GM23338 (cell line): ENCODE data around the gene COL26A1. TPM values are rescaled to one million over a fixed set of nuclear protein-coding genes. Genes with fewer than 3 reads are reported as not detected.

ENCODE experiments used
- ATAC-seq: fragments of 200-7000 bp; cut with Tn5 transposase; 3 replicates; pipeline ENCODE4 v1.9.1; 2020
- DNase-seq: peaks from one replicate; pipeline ENCODE4 v3.0.0-alpha.2; 2015; ENCODE audit warnings: low spot score
- H2AFZ ChIP-seq: fragments of 200-600 bp; sonication (generic); 2 replicates; pipeline ENCODE4 v1.8.0; 2016; ENCODE audit warnings: antibody characterized with exemption, mild to moderate bottlenecking, moderate library complexity
- H3F3A ChIP-seq: fragments of 200-600 bp; sonication (generic); replicated peaks from 2 replicates; pipeline ENCODE4 v1.8.0; 2017; ENCODE audit warnings: antibody characterized with exemption, mixed run types, low read depth
- H3K27ac ChIP-seq: fragments of 200-600 bp; sonication (generic); 2 replicates; pipeline ENCODE4 v1.6.1; 2016; ENCODE audit warnings: low read depth
- H3K27me3 ChIP-seq: fragments of 200-600 bp; sonication (generic); 2 replicates; pipeline ENCODE4 v1.8.0; 2016; ENCODE audit warnings: mild to moderate bottlenecking, mixed run types, moderate library complexity; ENCODE audit not compliant: insufficient read depth
- H3K36me3 ChIP-seq: fragments of 200-600 bp; sonication (generic); 2 replicates; pipeline ENCODE4 v1.8.0; 2016; ENCODE audit warnings: mild to moderate bottlenecking; ENCODE audit not compliant: insufficient read depth
- H3K4me1 ChIP-seq: fragments of 200-600 bp; sonication (generic); 2 replicates; pipeline ENCODE4 v1.8.0; 2016; ENCODE audit warnings: mild to moderate bottlenecking, moderate library complexity; ENCODE audit not compliant: insufficient read depth
- H3K4me2 ChIP-seq: fragments of 200-600 bp; sonication (generic); 2 replicates; pipeline ENCODE4 v1.7.1; 2017; ENCODE audit warnings: mixed run types
- H3K4me3 ChIP-seq: fragments of 200-600 bp; sonication (generic); 2 replicates; pipeline ENCODE4 v1.6.1; 2016; ENCODE audit warnings: mixed run types
- H3K79me2 ChIP-seq: fragments of 200-600 bp; sonication (generic); replicated peaks from 2 replicates; pipeline ENCODE4 v1.8.0; 2017; ENCODE audit warnings: mild to moderate bottlenecking; ENCODE audit not compliant: insufficient read depth
- H3K9me2 ChIP-seq: fragments of 200-600 bp; sonication (generic); 2 replicates; pipeline ENCODE4 v1.8.0; 2017; ENCODE audit not compliant: insufficient read depth
- H4K20me1 ChIP-seq: fragments of 200-600 bp; sonication (generic); replicated peaks from 2 replicates; pipeline ENCODE4 v1.8.0; 2017; ENCODE audit warnings: mild to moderate bottlenecking; ENCODE audit not compliant: insufficient read depth
- H3K27ac Mint-ChIP-seq: 2 replicates; pipeline ENCODE4 v1.8.0; 2020; ENCODE audit warnings: inconsistent platforms, mild to moderate bottlenecking, moderate library complexity, mixed read lengths
- H3K27me3 Mint-ChIP-seq: 3 replicates; pipeline ENCODE4 v1.8.0; 2022; ENCODE audit warnings: low read depth, mild to moderate bottlenecking, moderate library complexity, mixed read lengths, inconsistent platforms; ENCODE audit not compliant: insufficient read depth, poor library complexity
- H3K36me3 Mint-ChIP-seq: 3 replicates; pipeline ENCODE4 v1.8.0; 2021; ENCODE audit warnings: low read depth, mild to moderate bottlenecking, inconsistent platforms, moderate library complexity, mixed read lengths
- H3K4me1 Mint-ChIP-seq: 3 replicates; pipeline ENCODE4 v1.8.0; 2020; ENCODE audit warnings: mild to moderate bottlenecking, inconsistent platforms, mixed read lengths
- H3K4me3 Mint-ChIP-seq: 3 replicates; pipeline ENCODE4 v1.8.0; 2021; ENCODE audit warnings: moderate library complexity, mild to moderate bottlenecking, inconsistent platforms, mixed read lengths
- H3K9me3 Mint-ChIP-seq: 3 replicates; pipeline ENCODE4 v1.8.0; 2020; ENCODE audit warnings: moderate library complexity, mild to moderate bottlenecking, inconsistent platforms, mixed read lengths
- CREB1 ChIP-seq: fragments of 250-450 bp; sonication (Bioruptor Pico); IDR thresholded peaks from 2 replicates; pipeline ENCODE4 v1.5.0; 2020; ENCODE audit warnings: low read depth, mild to moderate bottlenecking, moderate library complexity
- EZH2 ChIP-seq: fragments of 200-600 bp; sonication (generic); IDR thresholded peaks from one replicate; pipeline ENCODE4 v1.8.0; 2017; ENCODE audit warnings: antibody characterized with exemption, mild to moderate bottlenecking, low read depth; ENCODE audit not compliant: unreplicated experiment
- EZH2phosphoT487 ChIP-seq: fragments of 200-600 bp; sonication (generic); IDR thresholded peaks from one replicate; pipeline ENCODE4 v1.8.1; 2018; ENCODE audit warnings: antibody characterized with exemption; ENCODE audit not compliant: unreplicated experiment
- JUNB ChIP-seq: IDR thresholded peaks from one replicate; pipeline ENCODE4 v1.6.1; 2016; ENCODE audit warnings: antibody characterized with exemption; ENCODE audit not compliant: unreplicated experiment
- NANOG ChIP-seq: IDR thresholded peaks from 2 replicates; pipeline ENCODE4 v1.6.1; 2016; ENCODE audit warnings: antibody characterized with exemption, borderline replicate concordance
- POLR2AphosphoS5 ChIP-seq: IDR thresholded peaks from 2 replicates; pipeline ENCODE4 v1.6.1; 2016; ENCODE audit warnings: antibody characterized with exemption, low read depth
- STAT1 ChIP-seq: IDR thresholded peaks from one replicate; pipeline ENCODE4 v1.6.1; 2016; ENCODE audit warnings: antibody characterized with exemption; ENCODE audit not compliant: unreplicated experiment
- ZNF114 ChIP-seq: fragments of 250-450 bp; sonication (Bioruptor Pico); IDR thresholded peaks from 2 replicates; pipeline ENCODE4 v1.5.0; 2020; ENCODE audit warnings: mild to moderate bottlenecking, moderate library complexity
- ZNF331 ChIP-seq: fragments of 250-450 bp; sonication (Bioruptor Pico); IDR thresholded peaks from 2 replicates; pipeline ENCODE4 v1.5.0; 2020; ENCODE audit warnings: low read depth, mild to moderate bottlenecking, moderate library complexity
- polyA plus RNA-seq: library from polyadenylated mRNA; unstranded; fragments of >200 nt; fragmentation: Nextera tagmentation; extraction: Ambion mirVana; gene quantifications from 2 replicates; pipeline ENCODE4 v1.2.1, GENCODE V29; 2016
- total RNA-seq: library from RNA; depleted of rRNA; stranded (reverse); fragments of >200 nt; shearing (Covaris generic); gene quantifications from 2 replicates; pipeline ENCODE4 v1.2.3, GENCODE V29; 2014
- TF ChIP-seq, protein P1 (sequence below): IDR thresholded peaks from one replicate; pipeline ENCODE4 v1.6.1; 2018; ENCODE audit warnings: antibody characterized with exemption; ENCODE audit not compliant: unreplicated experiment
- TF ChIP-seq, protein P2 (sequence below), 2 experiments: fragments of 200-600 bp in 1 of 2; sonication (generic) in 1 of 2; conservative IDR thresholded peaks; 2 replicates each; pipeline versions ENCODE4 v1.5.1 to v1.6.1; 2016 to 2017; ENCODE audit warnings: antibody characterized with exemption in 2 of 2, low read depth in 2 of 2, mild to moderate bottlenecking in 2 of 2, moderate library complexity in 1 of 2
- TF ChIP-seq, protein P3 (sequence below): IDR thresholded peaks from 2 replicates; pipeline ENCODE4 v1.6.1; 2016; ENCODE audit warnings: antibody characterized with exemption

Gene COL26A1
- total and polyA plus RNA-seq, 2 experiments from 2014 or later, result 17.8 to 55.0 TPM

DNA sequence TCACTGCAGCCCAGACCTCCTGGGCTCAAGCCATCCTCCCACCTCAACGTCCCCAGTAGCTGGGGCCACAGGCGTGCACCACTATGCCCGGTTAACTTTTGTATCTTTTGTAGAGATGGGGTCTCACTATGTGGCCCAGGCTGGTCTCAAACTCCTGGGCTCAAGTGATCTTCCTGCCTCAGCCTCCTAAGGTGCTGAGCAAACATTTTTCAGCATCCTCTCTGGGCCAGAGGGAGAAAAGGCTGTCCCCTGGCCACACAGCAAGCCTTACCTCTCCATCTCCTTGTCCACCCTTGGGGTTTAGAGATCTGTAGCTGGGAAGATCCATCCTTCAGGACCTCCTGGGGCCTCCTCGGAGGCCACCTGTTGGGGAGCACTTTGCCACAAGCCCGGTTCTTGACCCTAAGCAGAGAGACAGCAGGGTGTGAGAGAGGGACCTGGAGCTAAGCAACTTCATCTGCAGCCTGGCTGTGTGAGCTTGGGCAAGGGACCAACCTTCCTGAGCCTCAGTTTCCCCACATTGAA lies 180.6 kb downstream of the COL26A1 start (continued):
- no peak for TF ChIP-seq JUNB

DNA sequence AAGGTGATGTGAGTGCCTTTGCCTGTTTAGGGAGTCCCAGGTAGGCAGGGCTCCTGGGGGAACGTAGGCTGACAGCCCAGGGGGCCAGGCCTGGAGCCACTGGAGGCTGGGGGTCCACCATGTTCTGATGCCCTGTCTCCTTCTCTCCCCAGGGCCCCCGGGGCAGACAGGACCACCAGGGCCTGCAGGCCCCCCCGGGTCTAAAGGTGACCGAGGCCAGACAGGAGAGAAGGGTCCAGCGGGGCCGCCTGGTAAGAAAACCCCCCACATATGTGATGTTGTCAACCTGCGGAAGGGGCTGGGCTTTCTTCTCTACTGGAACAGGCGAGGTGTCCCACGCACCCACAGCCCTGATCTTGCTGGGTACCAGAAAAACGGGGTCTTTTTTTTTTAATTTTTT lies 181.2 kb downstream of the COL26A1 start:
- no peaks in the 10 kb centered on the region for H3K9me2 ChIP-seq
- no peak for TF ChIP-seq STAT1
- TF ChIP-seq, protein P1, sequence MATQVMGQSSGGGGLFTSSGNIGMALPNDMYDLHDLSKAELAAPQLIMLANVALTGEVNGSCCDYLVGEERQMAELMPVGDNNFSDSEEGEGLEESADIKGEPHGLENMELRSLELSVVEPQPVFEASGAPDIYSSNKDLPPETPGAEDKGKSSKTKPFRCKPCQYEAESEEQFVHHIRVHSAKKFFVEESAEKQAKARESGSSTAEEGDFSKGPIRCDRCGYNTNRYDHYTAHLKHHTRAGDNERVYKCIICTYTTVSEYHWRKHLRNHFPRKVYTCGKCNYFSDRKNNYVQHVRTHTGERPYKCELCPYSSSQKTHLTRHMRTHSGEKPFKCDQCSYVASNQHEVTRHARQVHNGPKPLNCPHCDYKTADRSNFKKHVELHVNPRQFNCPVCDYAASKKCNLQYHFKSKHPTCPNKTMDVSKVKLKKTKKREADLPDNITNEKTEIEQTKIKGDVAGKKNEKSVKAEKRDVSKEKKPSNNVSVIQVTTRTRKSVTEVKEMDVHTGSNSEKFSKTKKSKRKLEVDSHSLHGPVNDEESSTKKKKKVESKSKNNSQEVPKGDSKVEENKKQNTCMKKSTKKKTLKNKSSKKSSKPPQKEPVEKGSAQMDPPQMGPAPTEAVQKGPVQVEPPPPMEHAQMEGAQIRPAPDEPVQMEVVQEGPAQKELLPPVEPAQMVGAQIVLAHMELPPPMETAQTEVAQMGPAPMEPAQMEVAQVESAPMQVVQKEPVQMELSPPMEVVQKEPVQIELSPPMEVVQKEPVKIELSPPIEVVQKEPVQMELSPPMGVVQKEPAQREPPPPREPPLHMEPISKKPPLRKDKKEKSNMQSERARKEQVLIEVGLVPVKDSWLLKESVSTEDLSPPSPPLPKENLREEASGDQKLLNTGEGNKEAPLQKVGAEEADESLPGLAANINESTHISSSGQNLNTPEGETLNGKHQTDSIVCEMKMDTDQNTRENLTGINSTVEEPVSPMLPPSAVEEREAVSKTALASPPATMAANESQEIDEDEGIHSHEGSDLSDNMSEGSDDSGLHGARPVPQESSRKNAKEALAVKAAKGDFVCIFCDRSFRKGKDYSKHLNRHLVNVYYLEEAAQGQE, result no peak
- TF ChIP-seq, protein P2, sequence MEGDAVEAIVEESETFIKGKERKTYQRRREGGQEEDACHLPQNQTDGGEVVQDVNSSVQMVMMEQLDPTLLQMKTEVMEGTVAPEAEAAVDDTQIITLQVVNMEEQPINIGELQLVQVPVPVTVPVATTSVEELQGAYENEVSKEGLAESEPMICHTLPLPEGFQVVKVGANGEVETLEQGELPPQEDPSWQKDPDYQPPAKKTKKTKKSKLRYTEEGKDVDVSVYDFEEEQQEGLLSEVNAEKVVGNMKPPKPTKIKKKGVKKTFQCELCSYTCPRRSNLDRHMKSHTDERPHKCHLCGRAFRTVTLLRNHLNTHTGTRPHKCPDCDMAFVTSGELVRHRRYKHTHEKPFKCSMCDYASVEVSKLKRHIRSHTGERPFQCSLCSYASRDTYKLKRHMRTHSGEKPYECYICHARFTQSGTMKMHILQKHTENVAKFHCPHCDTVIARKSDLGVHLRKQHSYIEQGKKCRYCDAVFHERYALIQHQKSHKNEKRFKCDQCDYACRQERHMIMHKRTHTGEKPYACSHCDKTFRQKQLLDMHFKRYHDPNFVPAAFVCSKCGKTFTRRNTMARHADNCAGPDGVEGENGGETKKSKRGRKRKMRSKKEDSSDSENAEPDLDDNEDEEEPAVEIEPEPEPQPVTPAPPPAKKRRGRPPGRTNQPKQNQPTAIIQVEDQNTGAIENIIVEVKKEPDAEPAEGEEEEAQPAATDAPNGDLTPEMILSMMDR (conservative IDR thresholded peaks at IDR 0.05; ENCODE audit: low read depth in 2 of 2), result no peak
- Mint-ChIP-seq H3K27me3 (peaks cover 8% of the 10 kb centered on the region), H3K4me3 (no peak overlapping the region), H3K27ac (no peak overlapping the region), H3K9me3 (no peaks in the 10 kb centered on the region), H3K36me3 (peaks cover 16% of the 10 kb centered on the region), H3K4me1 (peaks cover 7% of the 10 kb centered on the region; the same call in 1 of the 3 replicates)
- H4K20me1 ChIP-seq, result no peaks in the 10 kb centered on the region
- H3K4me3 ChIP-seq, result no peak overlapping the region
- ATAC-seq (no peak), DNase-seq (no peak)
- H3K4me2 ChIP-seq, result no peak overlapping the region
- no peaks in the 10 kb centered on the region for H3K27me3 ChIP-seq
- H3F3A ChIP-seq, result no peaks in the 10 kb centered on the region
- no peaks in the 10 kb centered on the region for H3K79me2 ChIP-seq
- H3K4me1 ChIP-seq, result no peaks in the 10 kb centered on the region
- no peak overlapping the region for H3K27ac ChIP-seq
- no peak overlapping the region for H2AFZ ChIP-seq
- 0 out of 2 replicates have a peak, but pooled peaks cover 5% of the 10 kb centered on the region for H3K36me3 ChIP-seq

DNA sequence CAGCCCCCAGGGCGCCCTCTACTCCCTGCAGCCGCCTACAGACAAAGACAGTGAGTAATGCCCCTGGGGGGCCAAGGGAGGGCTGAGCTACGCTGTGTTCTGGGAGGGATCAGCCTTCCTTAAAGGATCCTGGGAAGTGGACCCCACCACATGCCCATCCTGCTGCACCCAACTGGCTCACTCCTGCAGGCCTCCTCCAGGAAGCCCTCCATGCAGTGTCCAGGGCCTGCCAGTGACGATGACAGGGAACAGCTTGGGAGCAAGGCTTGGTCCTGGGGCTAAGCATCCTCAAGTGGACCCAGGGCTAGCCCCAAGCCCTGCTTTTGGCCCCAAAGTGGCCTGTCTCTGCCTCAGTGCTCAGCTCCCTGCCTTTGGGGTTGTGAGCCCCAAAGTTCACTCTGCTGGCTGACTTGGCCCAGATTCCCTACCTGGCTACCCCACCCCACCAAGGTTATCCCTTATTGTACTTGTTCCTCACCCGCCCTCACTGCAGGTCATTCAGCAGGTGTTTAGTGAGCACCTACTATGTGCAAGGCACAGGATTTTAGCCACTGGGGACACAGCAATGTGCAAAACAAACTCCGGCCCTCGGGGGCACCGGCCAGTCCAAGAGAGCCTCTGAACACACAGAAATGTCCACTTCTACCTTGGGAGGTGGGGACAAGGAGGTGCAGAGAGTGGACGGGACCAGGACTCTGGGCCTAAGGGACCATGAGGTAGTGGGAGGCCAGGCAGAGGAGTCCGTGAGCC lies 182.9 kb downstream of the COL26A1 start:
- H3K27me3 Mint-ChIP-seq, result peaks cover 4% of the 10 kb centered on the region
- ATAC-seq (no peak), DNase-seq (no peak)
- H3K79me2 ChIP-seq, result no peaks in the 10 kb centered on the region
- H3K27ac ChIP-seq, result no peak overlapping the region
- H3K9me2 ChIP-seq, result no peaks in the 10 kb centered on the region
- peaks cover 4% of the 10 kb centered on the region; the same call in 1 of the 3 replicates for H3K4me1 Mint-ChIP-seq
- peaks cover 16% of the 10 kb centered on the region for H3K36me3 Mint-ChIP-seq
- 0 out of 2 replicates have a peak, but pooled peaks cover 5% of the 10 kb centered on the region for H3K36me3 ChIP-seq
- no peak overlapping the region for H3K4me3 ChIP-seq
- no peak overlapping the region for H3K4me2 ChIP-seq
- H3K27ac Mint-ChIP-seq, result no peak overlapping the region
- H3K9me3 Mint-ChIP-seq, result no peaks in the 10 kb centered on the region
- no peaks in the 10 kb centered on the region for H3K27me3 ChIP-seq
- H3K4me1 ChIP-seq, result no peaks in the 10 kb centered on the region
- no peaks in the 10 kb centered on the region for H3F3A ChIP-seq
- H3K4me3 Mint-ChIP-seq, result no peak overlapping the region
- no peaks in the 10 kb centered on the region for H4K20me1 ChIP-seq
- no peak overlapping the region for H2AFZ ChIP-seq
- TF ChIP-seq JUNB, result no peak
- no peak for TF ChIP-seq NANOG
- no peak for TF ChIP-seq STAT1
- no peak for TF ChIP-seq EZH2phosphoT487
- TF ChIP-seq CREB1 (CRISPR knock-in tag), result no peak
- no peak for TF ChIP-seq EZH2
- TF ChIP-seq, protein P3, sequence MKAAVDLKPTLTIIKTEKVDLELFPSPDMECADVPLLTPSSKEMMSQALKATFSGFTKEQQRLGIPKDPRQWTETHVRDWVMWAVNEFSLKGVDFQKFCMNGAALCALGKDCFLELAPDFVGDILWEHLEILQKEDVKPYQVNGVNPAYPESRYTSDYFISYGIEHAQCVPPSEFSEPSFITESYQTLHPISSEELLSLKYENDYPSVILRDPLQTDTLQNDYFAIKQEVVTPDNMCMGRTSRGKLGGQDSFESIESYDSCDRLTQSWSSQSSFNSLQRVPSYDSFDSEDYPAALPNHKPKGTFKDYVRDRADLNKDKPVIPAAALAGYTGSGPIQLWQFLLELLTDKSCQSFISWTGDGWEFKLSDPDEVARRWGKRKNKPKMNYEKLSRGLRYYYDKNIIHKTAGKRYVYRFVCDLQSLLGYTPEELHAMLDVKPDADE, result no peak
- TF ChIP-seq, protein P1, result no peak
- no peak for TF ChIP-seq POLR2AphosphoS5
- TF ChIP-seq ZNF331 (CRISPR knock-in tag), result no peak
- TF ChIP-seq ZNF114, result no peak
